ENCODE data around the gene ZNF407.
A peak's percentile ranks its signal among the peaks of the same experiment; 100 is the strongest.

Gene ZNF407

GRCh38 chr18:75086494-75087034, 488.9 kb downstream of the ZNF407 start:
- Mint-ChIP-seq H3K36me3 (ENCODE audit: low read depth) (no peaks in the 10 kb centered on the region), H3K4me3 (no peak overlapping the region), H3K4me1 (peaks cover 9% of the 10 kb centered on the region), H3K27ac (no peak overlapping the region), H3K27me3 (ENCODE audit: low read depth, poor library complexity) (peaks cover 5% of the 10 kb centered on the region), H3K9me3 (peaks cover 17% of the 10 kb centered on the region)
- TF ChIP-seq, protein P1, sequence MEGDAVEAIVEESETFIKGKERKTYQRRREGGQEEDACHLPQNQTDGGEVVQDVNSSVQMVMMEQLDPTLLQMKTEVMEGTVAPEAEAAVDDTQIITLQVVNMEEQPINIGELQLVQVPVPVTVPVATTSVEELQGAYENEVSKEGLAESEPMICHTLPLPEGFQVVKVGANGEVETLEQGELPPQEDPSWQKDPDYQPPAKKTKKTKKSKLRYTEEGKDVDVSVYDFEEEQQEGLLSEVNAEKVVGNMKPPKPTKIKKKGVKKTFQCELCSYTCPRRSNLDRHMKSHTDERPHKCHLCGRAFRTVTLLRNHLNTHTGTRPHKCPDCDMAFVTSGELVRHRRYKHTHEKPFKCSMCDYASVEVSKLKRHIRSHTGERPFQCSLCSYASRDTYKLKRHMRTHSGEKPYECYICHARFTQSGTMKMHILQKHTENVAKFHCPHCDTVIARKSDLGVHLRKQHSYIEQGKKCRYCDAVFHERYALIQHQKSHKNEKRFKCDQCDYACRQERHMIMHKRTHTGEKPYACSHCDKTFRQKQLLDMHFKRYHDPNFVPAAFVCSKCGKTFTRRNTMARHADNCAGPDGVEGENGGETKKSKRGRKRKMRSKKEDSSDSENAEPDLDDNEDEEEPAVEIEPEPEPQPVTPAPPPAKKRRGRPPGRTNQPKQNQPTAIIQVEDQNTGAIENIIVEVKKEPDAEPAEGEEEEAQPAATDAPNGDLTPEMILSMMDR (IDR thresholded peaks at IDR 0.05) = no peak
- no peak for DNase-seq

GRCh38 chr18:75087119-75088020, 489.7 kb downstream of the ZNF407 start:
- Mint-ChIP-seq H3K27ac (no peak overlapping the region), H3K36me3 (ENCODE audit: low read depth) (no peaks in the 10 kb centered on the region), H3K4me3 (no peak overlapping the region), H3K27me3 (ENCODE audit: low read depth, poor library complexity) (peaks cover 5% of the 10 kb centered on the region), H3K4me1 (peaks cover 9% of the 10 kb centered on the region), H3K9me3 (peaks cover 12% of the 10 kb centered on the region)
- no peak for DNase-seq
- TF ChIP-seq, protein P1 (IDR thresholded peaks at IDR 0.05) = no peak

- TF ChIP-seq, protein P1 (IDR thresholded peaks at IDR 0.05) = no peak
- Mint-ChIP-seq H3K27ac (no peak overlapping the region), H3K9me3 (peaks cover 11% of the 10 kb centered on the region), H3K27me3 (ENCODE audit: low read depth, poor library complexity) (peaks cover 5% of the 10 kb centered on the region), H3K4me1 (peaks cover 9% of the 10 kb centered on the region), H3K4me3 (no peak overlapping the region), H3K36me3 (ENCODE audit: low read depth) (no peaks in the 10 kb centered on the region)
- DNase-seq = no peak
These were observed 490.4 kb downstream of the ZNF407 start for GRCh38 chr18:75088021-75088506.

GRCh38 chr18:75088622-75089211, 491.0 kb downstream of the ZNF407 start:
- TF ChIP-seq, protein P1 (IDR thresholded peaks at IDR 0.05) = no peak
- peaks cover 9% of the 10 kb centered on the region for H3K4me1 Mint-ChIP-seq
- no peak overlapping the region for H3K27ac Mint-ChIP-seq
- H3K36me3 Mint-ChIP-seq (ENCODE audit: low read depth) = no peaks in the 10 kb centered on the region
- H3K9me3 Mint-ChIP-seq = peaks cover 7% of the 10 kb centered on the region
- peaks cover 5% of the 10 kb centered on the region for H3K27me3 Mint-ChIP-seq (ENCODE audit: low read depth, poor library complexity)
- DNase-seq = no peak
- H3K4me3 Mint-ChIP-seq = no peak overlapping the region

DNA sequence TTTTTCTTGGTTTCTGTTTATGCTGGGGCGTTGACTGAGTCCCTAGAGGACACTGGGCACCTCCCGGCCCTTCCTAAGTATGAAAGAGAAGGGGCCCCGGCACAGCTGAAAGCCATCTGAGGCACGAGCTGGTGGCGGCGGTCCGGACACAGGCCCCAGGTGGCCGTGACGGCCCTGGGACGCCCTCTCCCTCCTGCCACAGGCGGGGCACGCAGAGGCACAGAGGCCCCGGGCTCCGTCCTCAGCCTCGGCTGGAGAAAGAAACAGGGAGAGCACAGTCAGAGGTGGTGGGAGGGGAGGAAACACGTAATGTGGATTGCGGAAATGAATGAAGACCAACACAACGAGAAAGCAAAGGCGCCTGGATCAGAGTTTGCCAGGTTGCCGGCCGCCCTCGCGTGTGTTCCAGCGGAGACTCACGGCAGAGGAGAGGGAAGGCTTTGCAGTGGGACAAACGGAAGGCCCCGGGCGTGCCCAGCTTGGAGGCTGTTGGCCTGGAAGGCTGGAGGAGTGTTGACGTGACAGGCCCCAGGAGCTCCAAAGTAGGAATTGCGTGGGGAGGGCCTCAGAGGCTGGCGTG, 492.2 kb downstream of the ZNF407 start:
- no peak overlapping the region for H3K4me3 Mint-ChIP-seq
- no peaks in the 10 kb centered on the region for H3K36me3 Mint-ChIP-seq (ENCODE audit: low read depth)
- TF ChIP-seq, protein P1 (IDR thresholded peaks at IDR 0.05) = no peak
- DNase-seq = no peak
- H3K27ac Mint-ChIP-seq = peak overlapping the region; percentile 64
- H3K4me1 Mint-ChIP-seq = peaks cover 9% of the 10 kb centered on the region
- H3K27me3 Mint-ChIP-seq (ENCODE audit: low read depth, poor library complexity) = no peaks in the 10 kb centered on the region
- H3K9me3 Mint-ChIP-seq = peaks cover 5% of the 10 kb centered on the region
